HCT116 (cell line): ENCODE measurements around the gene CTNNA1.

Experiments used
- ATF3 ChIP-seq: IDR thresholded peaks from 2 replicates; pipeline ENCODE4 v1.6.1; 2012
- CBX3 ChIP-seq: IDR thresholded peaks from 2 replicates; pipeline ENCODE4 v1.6.1; 2012; ENCODE audit warnings: low read depth
- CTCF ChIP-seq, 3 experiments: fragments of 200-600 bp in 1 of 3; sonication (generic) in 1 of 3; IDR thresholded peaks in 2 of 3; conservative IDR thresholded peaks in 1 of 3; 2 replicates each; pipeline ENCODE4 v1.5.1; 2012 to 2017; ENCODE audit warnings: low read depth in 2 of 3, low read length in 2 of 3, antibody characterized with exemption in 1 of 3, borderline replicate concordance in 1 of 3, control low read depth in 1 of 3, mild to moderate bottlenecking in 1 of 3, mixed read lengths in 1 of 3, mixed run types in 1 of 3, moderate library complexity in 1 of 3; ENCODE audit not compliant: insufficient read depth in 1 of 3
- EZH2 ChIP-seq: fragments of 200-600 bp; sonication (generic); IDR thresholded peaks from 2 replicates; pipeline ENCODE4 v1.6.1; 2017; ENCODE audit warnings: antibody characterized with exemption, mixed run types
- FOSL1 ChIP-seq: IDR thresholded peaks from 2 replicates; pipeline ENCODE4 v1.6.1; 2012; ENCODE audit warnings: low read depth
- MAX ChIP-seq: IDR thresholded peaks from 2 replicates; pipeline ENCODE4 v1.6.1; 2012
- POLR2A ChIP-seq: IDR thresholded peaks from 2 replicates; pipeline ENCODE4 v1.7.0; 2011; ENCODE audit warnings: borderline replicate concordance; ENCODE audit not compliant: insufficient read depth, insufficient read length; ENCODE audit errors: extremely low read depth
- RAD21 ChIP-seq: IDR thresholded peaks from 2 replicates; pipeline ENCODE4 v1.6.1; 2012; ENCODE audit warnings: low read depth, mild to moderate bottlenecking
- REST ChIP-seq: IDR thresholded peaks from 2 replicates; pipeline ENCODE4 v1.6.1; 2012; ENCODE audit warnings: low read depth
- YY1 ChIP-seq: IDR thresholded peaks from 2 replicates; pipeline ENCODE4 v1.6.1; 2011; ENCODE audit warnings: low read length, low read depth, moderate library complexity, mild to moderate bottlenecking; ENCODE audit not compliant: insufficient replicate concordance; ENCODE audit errors: extremely low read depth
- ZBTB33 ChIP-seq: IDR thresholded peaks from 2 replicates; pipeline ENCODE4 v1.6.1; 2011; ENCODE audit warnings: mild to moderate bottlenecking, low read length, moderate library complexity; ENCODE audit not compliant: insufficient replicate concordance; ENCODE audit errors: extremely low read depth
- ZNF274 ChIP-seq: fragments of 200-500 bp; sonication (Bioruptor generic); IDR thresholded peaks from 2 replicates; pipeline ENCODE4 v1.6.1; 2014; ENCODE audit warnings: mild to moderate bottlenecking, low read depth, low read length, inconsistent platforms

- peak; percentile 20 to 41 (median 37); a peak in 5 of 6 replicates for TF ChIP-seq CTCF (IDR thresholded peaks at IDR 0.05 in 2 of 3, conservative IDR thresholded peaks at IDR 0.05 in 1 of 3; ENCODE audit: borderline replicate concordance in 1 of 3, insufficient read depth in 1 of 3, low read depth in 2 of 3, low read length in 2 of 3)
- peak; percentile 43 for TF ChIP-seq RAD21
- TF ChIP-seq REST = no peak
- no peak for TF ChIP-seq POLR2A
- no peak for TF ChIP-seq MAX
- no peak for TF ChIP-seq ATF3
- TF ChIP-seq YY1 = no peak
- TF ChIP-seq EZH2 = no peak
- no peak for TF ChIP-seq ZBTB33
- no peak for TF ChIP-seq ZNF274
- no peak for TF ChIP-seq CBX3
- TF ChIP-seq FOSL1 = no peak
These were observed 179.1 kb downstream of the CTNNA1 start for GRCh38 chr5:138932171-138932810.
